PC-3 (cell line): ENCODE measurements around the gene C11orf68.

Experiments used
- EZH2 ChIP-seq: fragments of 300-600 bp; sonication (generic); IDR thresholded peaks from one replicate; pipeline ENCODE4 v1.6.1; 2017; ENCODE audit warnings: antibody characterized with exemption, mild to moderate bottlenecking, low read length; ENCODE audit not compliant: unreplicated experiment
- TF ChIP-seq, protein P1 (sequence below): fragments of 300-600 bp; sonication (generic); conservative IDR thresholded peaks from 2 replicates; pipeline ENCODE4 v1.5.1; 2017; ENCODE audit warnings: antibody characterized with exemption, low read depth, mild to moderate bottlenecking, low read length

DNA sequence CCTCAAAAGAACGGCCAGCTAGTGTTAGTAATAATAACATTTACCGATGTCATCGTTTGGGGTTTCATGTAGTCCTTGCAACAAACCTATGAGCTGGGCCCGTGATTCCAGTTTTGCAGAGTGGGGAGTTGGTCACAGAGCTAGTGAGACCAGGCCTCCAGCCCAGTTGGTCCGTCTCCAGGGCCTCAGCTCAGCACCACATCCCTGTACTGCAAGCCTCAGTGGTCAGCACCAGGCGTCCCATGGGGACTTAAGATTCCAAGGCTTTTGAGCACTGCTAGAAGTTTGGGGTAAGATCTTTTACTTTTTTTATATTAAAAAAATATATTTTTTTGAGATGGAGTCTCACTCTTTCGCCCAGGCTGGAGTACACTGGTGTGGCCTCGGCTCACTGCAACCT, 25.3 kb upstream of the C11orf68 start:
- TF ChIP-seq, protein P1, sequence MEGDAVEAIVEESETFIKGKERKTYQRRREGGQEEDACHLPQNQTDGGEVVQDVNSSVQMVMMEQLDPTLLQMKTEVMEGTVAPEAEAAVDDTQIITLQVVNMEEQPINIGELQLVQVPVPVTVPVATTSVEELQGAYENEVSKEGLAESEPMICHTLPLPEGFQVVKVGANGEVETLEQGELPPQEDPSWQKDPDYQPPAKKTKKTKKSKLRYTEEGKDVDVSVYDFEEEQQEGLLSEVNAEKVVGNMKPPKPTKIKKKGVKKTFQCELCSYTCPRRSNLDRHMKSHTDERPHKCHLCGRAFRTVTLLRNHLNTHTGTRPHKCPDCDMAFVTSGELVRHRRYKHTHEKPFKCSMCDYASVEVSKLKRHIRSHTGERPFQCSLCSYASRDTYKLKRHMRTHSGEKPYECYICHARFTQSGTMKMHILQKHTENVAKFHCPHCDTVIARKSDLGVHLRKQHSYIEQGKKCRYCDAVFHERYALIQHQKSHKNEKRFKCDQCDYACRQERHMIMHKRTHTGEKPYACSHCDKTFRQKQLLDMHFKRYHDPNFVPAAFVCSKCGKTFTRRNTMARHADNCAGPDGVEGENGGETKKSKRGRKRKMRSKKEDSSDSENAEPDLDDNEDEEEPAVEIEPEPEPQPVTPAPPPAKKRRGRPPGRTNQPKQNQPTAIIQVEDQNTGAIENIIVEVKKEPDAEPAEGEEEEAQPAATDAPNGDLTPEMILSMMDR = no peak
- TF ChIP-seq EZH2 = no peak
